H9 (cell line): ENCODE measurements around the gene C1QL1. TPM values are rescaled to one million over a fixed set of nuclear protein-coding genes. Genes with fewer than 3 reads are reported as not detected.

Experiments
- DNase-seq: peaks from one replicate; pipeline ENCODE4 v3.0.0-alpha.2; 2017
- H2AFZ ChIP-seq: one replicate; pipeline ENCODE4 v1.6.1; 2013; ENCODE audit warnings: mild to moderate bottlenecking, low read length, control low read depth, moderate library complexity
- H2AK5ac ChIP-seq: 2 replicates; pipeline ENCODE4 v1.6.1; 2013; ENCODE audit warnings: low read length, control low read depth, mixed read lengths; ENCODE audit not compliant: insufficient read length
- H2BK120ac ChIP-seq: one replicate; pipeline ENCODE4 v1.6.1; 2013; ENCODE audit warnings: low read depth, mild to moderate bottlenecking, low read length, control low read depth, inconsistent platforms; ENCODE audit not compliant: poor library complexity, severe bottlenecking
- H2BK12ac ChIP-seq: 2 replicates; pipeline ENCODE4 v1.6.1; 2013; ENCODE audit warnings: low read length, control low read depth, mixed read lengths, low read depth; ENCODE audit not compliant: insufficient read length
- H2BK15ac ChIP-seq: 2 replicates; pipeline ENCODE4 v1.6.1; 2013; ENCODE audit warnings: low read depth, low read length, control low read depth
- H2BK20ac ChIP-seq: one replicate; pipeline ENCODE4 v1.6.1; 2013; ENCODE audit warnings: low read depth, mild to moderate bottlenecking, low read length, control low read depth, inconsistent platforms; ENCODE audit not compliant: poor library complexity, severe bottlenecking
- H2BK5ac ChIP-seq: 2 replicates; pipeline ENCODE4 v1.6.1; 2013; ENCODE audit warnings: low read length, control low read depth, mixed read lengths; ENCODE audit not compliant: insufficient read length
- H3K14ac ChIP-seq: 2 replicates; pipeline ENCODE4 v1.6.1; 2013; ENCODE audit warnings: low read length, control low read depth; ENCODE audit not compliant: insufficient read depth
- H3K18ac ChIP-seq: 2 replicates; pipeline ENCODE4 v1.6.1; 2013; ENCODE audit warnings: low read depth, mild to moderate bottlenecking, mixed read lengths, low read length, control low read depth; ENCODE audit not compliant: insufficient read length
- H3K23ac ChIP-seq: 2 replicates; pipeline ENCODE4 v1.6.1; 2013; ENCODE audit warnings: low read length, control low read depth, mixed read lengths, low read depth; ENCODE audit not compliant: insufficient read length
- H3K23me2 ChIP-seq: 2 replicates; pipeline ENCODE4 v1.6.1; 2013; ENCODE audit warnings: low read depth, mild to moderate bottlenecking, mixed read lengths, low read length, control low read depth; ENCODE audit not compliant: insufficient read length, poor library complexity, severe bottlenecking
- H3K27ac ChIP-seq: 2 replicates; pipeline ENCODE4 v1.5.1; 2013; ENCODE audit warnings: low read length, control low read depth, mixed read lengths, low read depth; ENCODE audit not compliant: insufficient read length
- H3K27me3 ChIP-seq: 2 replicates; pipeline ENCODE4 v1.6.1; 2013; ENCODE audit warnings: low read length, control low read depth, inconsistent platforms; ENCODE audit not compliant: insufficient read depth
- H3K4ac ChIP-seq: 2 replicates; pipeline ENCODE4 v1.6.1; 2013; ENCODE audit warnings: low read depth, mild to moderate bottlenecking, control low read depth, inconsistent platforms, low read length, moderate library complexity
- H3K4me1 ChIP-seq: 2 replicates; pipeline ENCODE4 v1.6.1; 2013; ENCODE audit warnings: low read length, control low read depth, inconsistent platforms; ENCODE audit not compliant: insufficient read depth
- H3K4me2 ChIP-seq: 2 replicates; pipeline ENCODE4 v1.6.1; 2013; ENCODE audit warnings: low read length, control low read depth, mixed read lengths; ENCODE audit not compliant: insufficient read length, insufficient read depth
- H3K56ac ChIP-seq: 2 replicates; pipeline ENCODE4 v1.6.1; 2013; ENCODE audit warnings: low read depth, mild to moderate bottlenecking, mixed read lengths, low read length, control low read depth; ENCODE audit not compliant: insufficient read length
- H3K79me1 ChIP-seq: 2 replicates; pipeline ENCODE4 v1.6.1; 2013; ENCODE audit warnings: low read depth, mild to moderate bottlenecking, moderate library complexity, low read length, control low read depth, inconsistent platforms; ENCODE audit not compliant: insufficient read depth, poor library complexity, severe bottlenecking
- H3K79me2 ChIP-seq: 2 replicates; pipeline ENCODE4 v1.6.1; 2013; ENCODE audit warnings: low read length, control low read depth, inconsistent platforms; ENCODE audit not compliant: insufficient read depth
- H3K9ac ChIP-seq: 2 replicates; pipeline ENCODE4 v1.6.1; 2013; ENCODE audit warnings: low read length, control low read depth, mixed read lengths; ENCODE audit not compliant: insufficient read length; ENCODE audit errors: extremely low read depth
- H3K9me3 ChIP-seq: one replicate; pipeline ENCODE4 v1.6.1; 2013; ENCODE audit warnings: low read depth, low read length, inconsistent platforms; ENCODE audit not compliant: control insufficient read depth
- H3T11ph ChIP-seq: one replicate; pipeline ENCODE4 v1.6.1; 2013; ENCODE audit warnings: mild to moderate bottlenecking, low read length, control low read depth, inconsistent platforms
- H4K20me1 ChIP-seq: one replicate; pipeline ENCODE4 v1.6.1; 2013; ENCODE audit not compliant: control insufficient read depth, insufficient read length, insufficient read depth
- H4K5ac ChIP-seq: 2 replicates; pipeline ENCODE4 v1.6.1; 2013; ENCODE audit warnings: low read depth, mild to moderate bottlenecking, mixed read lengths, low read length, control low read depth; ENCODE audit not compliant: insufficient read length
- H4K8ac ChIP-seq: replicated peaks from 2 replicates; pipeline ENCODE4 v1.6.1; 2013; ENCODE audit warnings: low read length, control low read depth, mixed read lengths, low read depth; ENCODE audit not compliant: insufficient read length
- H4K91ac ChIP-seq: 2 replicates; pipeline ENCODE4 v1.6.1; 2013; ENCODE audit warnings: low read depth, mild to moderate bottlenecking, moderate library complexity, mixed read lengths, low read length, control low read depth; ENCODE audit not compliant: insufficient read length
- H3K27ac Mint-ChIP-seq, 3 experiments: 2 replicates in 2 of 3; 3 replicates in 1 of 3; pipeline ENCODE4 v1.8.0; 2020 to 2021; ENCODE audit warnings: mixed read lengths in 3 of 3, mild to moderate bottlenecking in 1 of 3, moderate library complexity in 1 of 3
- H3K27me3 Mint-ChIP-seq: 2 replicates; pipeline ENCODE4 v1.8.0; 2021; ENCODE audit warnings: low read depth, mild to moderate bottlenecking, moderate library complexity, mixed read lengths
- H3K36me3 Mint-ChIP-seq, 3 experiments: 2 replicates in 2 of 3; 3 replicates in 1 of 3; pipeline ENCODE4 v1.8.0; 2020 to 2021; ENCODE audit warnings: low read depth in 3 of 3, mixed read lengths in 3 of 3; ENCODE audit not compliant: insufficient read depth in 1 of 3
- H3K4me1 Mint-ChIP-seq, 2 experiments: 2 replicates each; pipeline ENCODE4 v1.8.0; 2020; ENCODE audit warnings: mixed read lengths in 2 of 2
- H3K4me3 Mint-ChIP-seq, 2 experiments: 2 replicates in 1 of 2; 3 replicates in 1 of 2; pipeline ENCODE4 v1.8.0; 2020 to 2021; ENCODE audit warnings: mild to moderate bottlenecking in 2 of 2, mixed read lengths in 2 of 2, moderate library complexity in 1 of 2
- H3K9me3 Mint-ChIP-seq, 2 experiments: 2 replicates in 1 of 2; 3 replicates in 1 of 2; pipeline ENCODE4 v1.8.0; 2020; ENCODE audit warnings: mild to moderate bottlenecking in 2 of 2, mixed read lengths in 2 of 2, moderate library complexity in 1 of 2
- CTCF ChIP-seq: fragments of 200-600 bp; sonication (generic); conservative IDR thresholded peaks from 3 replicates; pipeline ENCODE4 v1.8.0; 2021; ENCODE audit warnings: antibody characterized with exemption, mild to moderate bottlenecking
- WGBS: extraction: QIAGEN DNeasy Blood & Tissue Kit; methylation state at CpG from one replicate; pipeline ENCODE4 v1.1.7; 2013; ENCODE audit warnings: missing lambda C conversion rate, low lambda C conversion rate, mixed read lengths; ENCODE audit not compliant: insufficient read length; ENCODE audit errors: extremely low coverage; 5-methylcytosine and 5-hydroxymethylcytosine counted together
- total RNA-seq: library from RNA; stranded (reverse); gene quantifications from 2 replicates; pipeline ENCODE4 v1.2.1, GENCODE V29; 2021

Gene C1QL1
- total RNA-seq, 1 experiment from 2014 or later, result 6.0 TPM

GRCh38 chr17:44981221-44981968, 13.3 kb upstream of the C1QL1 start:
- Histone ChIP-seq H3K14ac (no peak overlapping the region), H3K27ac (no peak overlapping the region)

More at GRCh38 chr17:44981221-44981968, 13.3 kb upstream of the C1QL1 start:
- no peak for DNase-seq
- no peak overlapping the region for H3T11ph ChIP-seq
- no peak overlapping the region for H2BK5ac ChIP-seq
- no peaks in the 10 kb centered on the region for H3K27me3 ChIP-seq
- no peak overlapping the region for H3K23ac ChIP-seq
- no peak overlapping the region for H3K9ac ChIP-seq
- Mint-ChIP-seq H3K4me1 (peaks cover 9 to 32% of the 10 kb centered on the region in 2 experiments), H3K27me3 (peaks cover 49% of the 10 kb centered on the region), H3K4me3 (no peak overlapping the region), H3K36me3 (no peaks in the 10 kb centered on the region; a peak in 1 of 7 replicates), H3K27ac (no peak overlapping the region), H3K9me3 (peaks cover 2 to 3% of the 10 kb centered on the region in 2 experiments; a peak in 2 of 5 replicates)
- no peak overlapping the region for H4K5ac ChIP-seq
- no peaks in the 10 kb centered on the region; the same call in 1 of the 2 replicates for H3K4me1 ChIP-seq
- no peak overlapping the region for H3K4me2 ChIP-seq
- H4K8ac ChIP-seq, result no peak overlapping the region
- H2BK20ac ChIP-seq, result no peak overlapping the region
- no peaks in the 10 kb centered on the region for H3K23me2 ChIP-seq
- H3K4ac ChIP-seq, result no peak overlapping the region
- no peak overlapping the region for H3K18ac ChIP-seq
- no peaks in the 10 kb centered on the region for H4K20me1 ChIP-seq
- H2BK12ac ChIP-seq, result no peak overlapping the region
- no peak overlapping the region for H2AFZ ChIP-seq
- H3K9me3 ChIP-seq, result no peaks in the 10 kb centered on the region
- no peaks in the 10 kb centered on the region for H3K79me1 ChIP-seq
- H4K91ac ChIP-seq, result no peak overlapping the region
- WGBS, result no CpG with 5 or more reads among the region's 12 CpGs
- no peak overlapping the region for H2AK5ac ChIP-seq
- no peak overlapping the region for H3K56ac ChIP-seq
- no peaks in the 10 kb centered on the region for H3K79me2 ChIP-seq
- no peak for TF ChIP-seq CTCF
- no peak overlapping the region for H2BK120ac ChIP-seq
- no peak overlapping the region for H2BK15ac ChIP-seq
